ENCODE results near the gene NTM. TPM values are rescaled to one million over a fixed set of nuclear protein-coding genes. Genes with fewer than 3 reads are reported as not detected.

The NTM gene
- total and polyA plus RNA-seq, 2 experiments from 2014 or later: 25.9 to 49.0 TPM

DNA sequence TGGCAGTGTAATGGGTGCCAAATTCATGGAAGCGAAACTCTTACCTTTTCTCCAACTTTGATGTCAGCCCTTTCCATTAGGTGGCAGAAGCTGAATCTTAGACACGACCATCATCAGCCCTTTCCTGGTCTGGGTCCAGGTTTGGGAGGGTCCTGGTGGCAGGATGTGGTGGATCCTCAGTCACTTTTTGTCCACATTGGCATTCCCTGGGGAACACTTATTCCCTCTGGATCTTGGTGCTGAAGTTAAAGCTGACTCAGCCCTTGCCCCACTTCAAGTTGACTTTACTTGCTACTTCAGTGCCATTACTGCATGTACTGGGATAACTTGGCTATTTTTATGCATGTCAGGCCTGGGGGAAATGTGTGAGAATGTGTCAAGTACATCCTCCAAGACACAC is 16.6 kb upstream of the NTM start:
- H4K20me1 ChIP-seq (ENCODE audit: insufficient read depth): no peaks in the 10 kb centered on the region
- no peaks in the 10 kb centered on the region for H3F3A ChIP-seq (ENCODE audit: insufficient read depth)
- no peaks in the 10 kb centered on the region for H3K36me3 ChIP-seq (ENCODE audit: low read depth)
- no peaks in the 10 kb centered on the region for H3K4me1 ChIP-seq (ENCODE audit: insufficient read depth)
- peaks cover 5% of the 10 kb centered on the region; the same call in 1 of the 2 replicates for H3K27me3 ChIP-seq (replicated peaks; ENCODE audit: insufficient read depth)
- H2AFZ ChIP-seq: no peak overlapping the region
- DNase-seq: no peak
- H3K9ac ChIP-seq: no peak overlapping the region
- no peak overlapping the region for H3K27ac ChIP-seq
- TF ChIP-seq EZH2 (IDR thresholded peaks at IDR 0.05; ENCODE audit: insufficient read depth, poor library complexity, severe bottlenecking) (no peak), EZH2phosphoT487 (IDR thresholded peaks at IDR 0.05; ENCODE audit: insufficient read depth, low read depth) (no peak)
- no peaks in the 10 kb centered on the region for H3K79me2 ChIP-seq (ENCODE audit: insufficient read depth)
- no peaks in the 10 kb centered on the region for H3K9me3 ChIP-seq (ENCODE audit: low read depth)
- in situ Hi-C loops (cut with MboI): no loop called here
- H3K4me2 ChIP-seq (ENCODE audit: unreplicated experiment): no peak overlapping the region
- 19 to 26% methylated on average over 2 of the region's 2 CpGs for WGBS, 2 experiments (ENCODE audit: low coverage in 1 of 2, low lambda C conversion rate in 2 of 2, missing lambda C conversion rate in 2 of 2)
- no peaks in the 10 kb centered on the region for H3K9me2 ChIP-seq (ENCODE audit: insufficient read depth)
- H3K4me3 ChIP-seq: no peak overlapping the region

DNA sequence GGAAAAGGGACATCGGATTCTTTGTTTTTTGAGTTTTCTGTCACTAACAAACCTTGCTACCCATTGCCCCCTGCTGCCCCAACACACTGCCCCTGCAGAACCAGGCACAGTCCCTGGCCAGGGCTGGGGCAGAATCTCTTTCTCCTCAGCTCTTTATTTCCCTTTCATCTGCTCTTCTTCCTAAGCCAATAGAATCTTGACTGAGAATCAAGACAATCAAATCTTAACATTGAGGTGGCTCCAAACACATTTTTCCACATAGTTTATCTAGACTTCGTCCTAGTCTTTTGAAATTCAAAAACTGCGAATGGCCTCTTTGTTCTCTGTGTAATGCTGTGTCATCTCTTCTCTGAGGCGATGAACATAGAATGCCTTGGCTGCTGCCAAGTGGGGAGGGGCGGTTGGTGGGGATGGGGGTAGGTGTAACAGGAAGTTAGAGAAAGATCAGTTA is 16.1 kb upstream of the NTM start:
- no peaks in the 10 kb centered on the region for H3K79me2 ChIP-seq (ENCODE audit: insufficient read depth)
- H3F3A ChIP-seq (ENCODE audit: insufficient read depth): no peaks in the 10 kb centered on the region
- no peaks in the 10 kb centered on the region for H3K9me2 ChIP-seq (ENCODE audit: insufficient read depth)
- no peaks in the 10 kb centered on the region for H3K4me1 ChIP-seq (ENCODE audit: insufficient read depth)
- no peaks in the 10 kb centered on the region for H3K9me3 ChIP-seq (ENCODE audit: low read depth)
- H3K36me3 ChIP-seq (ENCODE audit: low read depth): no peaks in the 10 kb centered on the region
- no peak overlapping the region for H3K4me2 ChIP-seq (ENCODE audit: unreplicated experiment)
- DNase-seq: no peak
- no peak overlapping the region for H3K4me3 ChIP-seq
- WGBS, 2 experiments (ENCODE audit: low coverage in 1 of 2, low lambda C conversion rate in 2 of 2, missing lambda C conversion rate in 2 of 2): 12 to 16% methylated on average over 5 of the region's 5 CpGs
- TF ChIP-seq EZH2phosphoT487 (IDR thresholded peaks at IDR 0.05; ENCODE audit: insufficient read depth, low read depth) (no peak), EZH2 (IDR thresholded peaks at IDR 0.05; ENCODE audit: insufficient read depth, poor library complexity, severe bottlenecking) (no peak)
- H3K27ac ChIP-seq: no peak overlapping the region
- no peaks in the 10 kb centered on the region for H4K20me1 ChIP-seq (ENCODE audit: insufficient read depth)
- no peak overlapping the region for H2AFZ ChIP-seq
- H3K27me3 ChIP-seq (replicated peaks; ENCODE audit: insufficient read depth): peaks cover 5% of the 10 kb centered on the region; the same call in 1 of the 2 replicates
- no peak overlapping the region for H3K9ac ChIP-seq
- in situ Hi-C loops (cut with MboI): no loop called here

DNA sequence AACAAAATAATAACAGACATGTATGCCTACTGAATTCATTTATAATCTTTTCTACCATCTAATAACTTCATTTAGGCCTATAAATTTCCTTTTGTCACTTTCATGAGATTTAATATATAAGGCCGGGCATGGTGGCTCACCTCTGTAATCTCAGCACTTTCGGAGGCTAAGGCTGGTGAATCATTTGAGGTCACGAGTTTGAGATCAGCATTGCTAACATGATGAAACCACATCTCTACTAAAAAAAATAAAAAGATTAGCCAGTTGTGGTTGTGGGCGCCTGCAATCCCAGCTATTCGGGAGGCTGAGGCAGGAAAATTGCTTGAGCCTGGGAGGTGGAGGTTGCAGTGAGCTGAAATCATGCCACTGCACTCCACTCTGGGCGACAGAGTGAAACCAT is 14.2 kb upstream of the NTM start:
- DNase-seq: no peak
- no peak overlapping the region for H3K9ac ChIP-seq
- no peaks in the 10 kb centered on the region for H3K36me3 ChIP-seq (ENCODE audit: low read depth)
- H3K9me3 ChIP-seq (ENCODE audit: low read depth): no peaks in the 10 kb centered on the region
- H3K4me1 ChIP-seq (ENCODE audit: insufficient read depth): no peaks in the 10 kb centered on the region
- no peak for TF ChIP-seq EZH2phosphoT487 (IDR thresholded peaks at IDR 0.05; ENCODE audit: insufficient read depth, low read depth)
- TF ChIP-seq EZH2 (IDR thresholded peaks at IDR 0.05; ENCODE audit: insufficient read depth, poor library complexity, severe bottlenecking): no peak
- H3K79me2 ChIP-seq (ENCODE audit: insufficient read depth): no peaks in the 10 kb centered on the region
- H3K4me3 ChIP-seq: no peak overlapping the region
- no peaks in the 10 kb centered on the region for H4K20me1 ChIP-seq (ENCODE audit: insufficient read depth)
- in situ Hi-C loops (cut with MboI): no loop called here
- no peak overlapping the region for H3K4me2 ChIP-seq (ENCODE audit: unreplicated experiment)
- peaks cover 4% of the 10 kb centered on the region; the same call in 1 of the 2 replicates for H3K27me3 ChIP-seq (replicated peaks; ENCODE audit: insufficient read depth)
- H2AFZ ChIP-seq: no peak overlapping the region
- no peaks in the 10 kb centered on the region for H3K9me2 ChIP-seq (ENCODE audit: insufficient read depth)
- H3K27ac ChIP-seq: no peak overlapping the region
- H3F3A ChIP-seq (ENCODE audit: insufficient read depth): no peaks in the 10 kb centered on the region
- 34 to 38% methylated on average over 6 of the region's 6 CpGs for WGBS, 2 experiments (ENCODE audit: low coverage in 1 of 2, low lambda C conversion rate in 2 of 2, missing lambda C conversion rate in 2 of 2)

DNA sequence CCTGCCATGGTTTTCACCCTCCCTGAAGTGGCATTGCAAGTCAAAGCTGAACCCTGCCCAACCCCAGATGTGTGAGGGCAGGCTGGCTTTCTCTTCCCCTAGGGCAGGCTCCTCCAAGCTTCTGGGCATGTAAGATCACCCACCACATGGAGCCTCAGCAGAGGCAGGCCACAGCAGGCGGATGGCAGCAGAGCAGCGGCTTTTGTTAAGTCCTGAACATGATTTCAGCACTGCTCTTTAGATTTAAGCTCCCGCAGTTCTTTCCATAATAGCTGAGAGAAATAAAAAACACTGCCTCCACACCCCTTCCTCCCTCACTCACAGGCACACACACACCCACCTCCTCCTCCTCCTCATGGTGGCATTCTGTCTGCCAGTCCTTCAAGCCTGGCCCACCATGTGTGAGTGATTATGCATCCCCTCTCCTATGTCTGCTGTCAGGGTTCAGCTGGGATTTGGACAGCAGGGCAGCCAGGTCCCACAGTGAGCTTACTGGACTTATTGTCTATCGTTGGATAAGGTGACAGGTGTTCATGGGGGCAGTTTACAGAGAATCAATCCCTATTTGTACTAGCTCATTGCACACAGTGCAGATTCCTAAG is 5.0 kb upstream of the NTM start:
- TF ChIP-seq EZH2phosphoT487 (IDR thresholded peaks at IDR 0.05; ENCODE audit: insufficient read depth, low read depth): no peak
- no peak for TF ChIP-seq EZH2 (IDR thresholded peaks at IDR 0.05; ENCODE audit: insufficient read depth, poor library complexity, severe bottlenecking)

More for the DNA sequence above, 5.0 kb upstream of the NTM start:
- WGBS, 2 experiments (ENCODE audit: low coverage in 1 of 2, low lambda C conversion rate in 2 of 2, missing lambda C conversion rate in 2 of 2): 0 to 1% methylated on average over 4 of the region's 4 CpGs
- H3K9me3 ChIP-seq (ENCODE audit: low read depth): no peaks in the 10 kb centered on the region
- no peaks in the 10 kb centered on the region for H3K9me2 ChIP-seq (ENCODE audit: insufficient read depth)
- H4K20me1 ChIP-seq (ENCODE audit: insufficient read depth): no peaks in the 10 kb centered on the region
- no peaks in the 10 kb centered on the region for H3F3A ChIP-seq (ENCODE audit: insufficient read depth)
- no peaks in the 10 kb centered on the region for H3K4me1 ChIP-seq (ENCODE audit: insufficient read depth)
- H2AFZ ChIP-seq: no peak overlapping the region
- in situ Hi-C loops (cut with MboI): no loop called here
- no peak overlapping the region for H3K27ac ChIP-seq
- DNase-seq: no peak
- H3K9ac ChIP-seq: no peak overlapping the region
- H3K36me3 ChIP-seq (ENCODE audit: low read depth): no peaks in the 10 kb centered on the region
- no peak overlapping the region for H3K4me2 ChIP-seq (ENCODE audit: unreplicated experiment)
- H3K79me2 ChIP-seq (ENCODE audit: insufficient read depth): no peaks in the 10 kb centered on the region
- no peak overlapping the region for H3K4me3 ChIP-seq
- peaks cover 26% of the 10 kb centered on the region for H3K27me3 ChIP-seq (replicated peaks; ENCODE audit: insufficient read depth)

Data from GM23248 (cell line).